K562 (cell line): Measurements from ENCODE around the gene SLC19A1. TPM values are rescaled to one million over a fixed set of nuclear protein-coding genes. Genes with fewer than 3 reads are reported as not detected.

Source experiments
- ATAC-seq: fragments of 200-7000 bp; cut with Tn5 transposase; 3 replicates; pipeline ENCODE4 v1.9.1; 2020; ENCODE audit warnings: moderate library complexity
- BruUV-seq: library from RNA; stranded (reverse); fragments of 400-500 nt; replicated peaks from 2 replicates; lab custom pipeline; 2021; lab: Mats Ljungman, UMichigan
- CTCF ChIA-PET: fragments of 300-600 bp; formaldehyde crosslinking; extraction: SDS; loops from one replicate; lab custom pipeline; 2021; ENCODE audit warnings: low intra/inter-chr PET ratio; lab: Yijun Ruan, JAX
- POLR2A ChIA-PET: fragments of 300-600, 350-650 bp; sonication (Branson Sonifier 250); formaldehyde crosslinking; extraction: SDS; loops from one replicate; lab custom pipeline; 2021; ENCODE audit warnings: antibody characterized with exemption, inconsistent platforms; lab: Yijun Ruan, JAX
- DNase-seq, 4 experiments: peaks; one replicate each; pipeline versions ENCODE4 v3.0.0 to v3.0.0-alpha.2; 2011 to 2018; ENCODE audit warnings: low spot score in 3 of 4, mixed read lengths in 3 of 4; ENCODE audit errors: extremely low read depth in 1 of 4
- FAIRE-seq: peaks from 2 replicates; lab custom pipeline; 2011; peaks lifted over from hg19 to GRCh38; lab: Jason Lieb, UNC
- H2AFZ ChIP-seq: 2 replicates; pipeline ENCODE4 v1.6.0; 2011; ENCODE audit warnings: low read depth, low read length, control low read depth, inconsistent platforms
- H3K27ac ChIP-seq: fragments of 200-600 bp; 3 replicates; pipeline ENCODE4 v1.8.0; 2011; ENCODE audit warnings: low read depth, mild to moderate bottlenecking, control low read depth, inconsistent platforms, low read length, moderate library complexity, mixed read lengths; ENCODE audit errors: extremely low read depth
- H3K27me3 ChIP-seq, 2 experiments: fragments of 300-600 bp in 1 of 2; 2 replicates in 1 of 2; 3 replicates in 1 of 2; pipeline versions ENCODE4 v1.6.0 to v1.8.0; 2011; ENCODE audit warnings: inconsistent platforms in 2 of 2, low read length in 2 of 2, mild to moderate bottlenecking in 1 of 2, mixed read lengths in 1 of 2, moderate library complexity in 1 of 2; ENCODE audit not compliant: control insufficient read depth in 2 of 2, insufficient read depth in 2 of 2
- H3K36me3 ChIP-seq: fragments of 300-600 bp; 3 replicates; pipeline ENCODE4 v1.8.0; 2011; ENCODE audit warnings: mild to moderate bottlenecking, low read length, inconsistent platforms; ENCODE audit not compliant: control insufficient read depth, insufficient read depth
- H3K4me1 ChIP-seq, 2 experiments: fragments of 200-600 bp in 1 of 2; replicated peaks in 1 of 2; 2 replicates in 1 of 2; 3 replicates in 1 of 2; pipeline versions ENCODE4 v1.5.1 to v1.8.0; 2011; ENCODE audit warnings: inconsistent platforms in 2 of 2, low read length in 2 of 2, mild to moderate bottlenecking in 1 of 2, mixed read lengths in 1 of 2, moderate library complexity in 1 of 2; ENCODE audit not compliant: control insufficient read depth in 2 of 2, insufficient read depth in 2 of 2
- H3K4me2 ChIP-seq: 2 replicates; pipeline ENCODE4 v1.6.1; 2011; ENCODE audit warnings: low read length, control low read depth, inconsistent platforms, mixed read lengths; ENCODE audit not compliant: insufficient read depth
- H3K4me3 ChIP-seq: fragments of 200-600 bp; sonication (generic), shearing (Covaris generic); 2 replicates; pipeline ENCODE4 v1.5.1; 2016; ENCODE audit warnings: control low read depth, inconsistent platforms
- H3K79me2 ChIP-seq: fragments of 200-600 bp; 3 replicates; pipeline ENCODE4 v1.8.0; 2011; ENCODE audit warnings: low read length, inconsistent platforms; ENCODE audit not compliant: control insufficient read depth, insufficient read depth
- H3K9ac ChIP-seq, 2 experiments: 2 replicates each; pipeline versions ENCODE4 v1.6.0 to v1.6.1; 2011; ENCODE audit warnings: low read depth in 2 of 2, low read length in 2 of 2, control low read depth in 1 of 2, inconsistent platforms in 1 of 2, mild to moderate bottlenecking in 1 of 2, mixed read lengths in 1 of 2; ENCODE audit not compliant: insufficient read depth in 1 of 2
- H3K9me1 ChIP-seq: one replicate; pipeline ENCODE4 v1.6.0; 2011; ENCODE audit warnings: inconsistent platforms, mild to moderate bottlenecking, low read length, moderate library complexity; ENCODE audit not compliant: control insufficient read depth, insufficient read depth
- H3K9me3 ChIP-seq: replicated peaks from 2 replicates; pipeline ENCODE4 v1.5.1; 2011; ENCODE audit warnings: low read depth, low read length, inconsistent platforms; ENCODE audit not compliant: control insufficient read depth, insufficient read depth
- H4K20me1 ChIP-seq: replicated peaks from 2 replicates; pipeline ENCODE4 v1.6.1; 2011; ENCODE audit warnings: low read length, inconsistent platforms, mixed read lengths; ENCODE audit not compliant: control insufficient read depth, insufficient read depth
- CBFA2T2 ChIP-seq: fragments of 450-650 bp; conservative IDR thresholded peaks from 2 replicates; pipeline ENCODE4 v1.6.1; 2017; ENCODE audit warnings: mild to moderate bottlenecking
- HIVEP1 ChIP-seq: fragments of 250-450 bp; sonication (Bioruptor Pico); IDR thresholded peaks from 2 replicates; pipeline ENCODE4 v1.4.0; 2020; ENCODE audit warnings: mild to moderate bottlenecking
- NBN ChIP-seq: fragments of 450-650 bp; IDR thresholded peaks from 2 replicates; pipeline ENCODE4 v1.6.1; 2016; ENCODE audit warnings: low read depth, mild to moderate bottlenecking
- NFRKB ChIP-seq: fragments of 450-650 bp; IDR thresholded peaks from 2 replicates; pipeline ENCODE4 v1.6.1; 2016; ENCODE audit warnings: low read depth
- PPARD ChIP-seq: fragments of 250-450 bp; sonication (Bioruptor Pico); IDR thresholded peaks from 2 replicates; pipeline ENCODE4 v1.8.0; 2022; ENCODE audit warnings: inconsistent platforms, mild to moderate bottlenecking, moderate library complexity
- SIN3A ChIP-seq, 2 experiments: fragments of 150-350 bp in 1 of 2; IDR thresholded peaks; 2 replicates each; pipeline ENCODE4 v1.6.1; 2011 to 2016; ENCODE audit warnings: borderline replicate concordance in 2 of 2, low read depth in 2 of 2, low read length in 2 of 2, mild to moderate bottlenecking in 2 of 2, moderate library complexity in 2 of 2; ENCODE audit not compliant: control insufficient read depth in 1 of 2
- SIX5 ChIP-seq, 2 experiments: IDR thresholded peaks; 2 replicates each; pipeline ENCODE4 v1.6.1; 2011; ENCODE audit warnings: low read length in 2 of 2, borderline replicate concordance in 1 of 2, low read depth in 1 of 2, mild to moderate bottlenecking in 1 of 2, moderate library complexity in 1 of 2; ENCODE audit not compliant: insufficient read depth in 1 of 2
- SLC30A9 ChIP-seq: fragments of 250-450 bp; sonication (Bioruptor Pico); IDR thresholded peaks from 2 replicates; pipeline ENCODE4 v1.8.0; 2022; ENCODE audit warnings: mild to moderate bottlenecking, moderate library complexity
- SMAD1 ChIP-seq: fragments of 150-350 bp; IDR thresholded peaks from 2 replicates; pipeline ENCODE4 v1.6.1; 2014; ENCODE audit warnings: low read length, low read depth; ENCODE audit not compliant: partially characterized antibody
- TBP ChIP-seq: optimal IDR thresholded peaks from 2 replicates; pipeline ENCODE3; 2011; ENCODE audit warnings: low read depth, low read length, improper control_type of control experiment
- ZNF354B ChIP-seq: fragments of 250-450 bp; sonication (Bioruptor Pico); IDR thresholded peaks from 2 replicates; pipeline ENCODE4 v1.4.0; 2020
- ZNF780A ChIP-seq: fragments of 250-450 bp; sonication (Bioruptor Pico); IDR thresholded peaks from 2 replicates; pipeline ENCODE4 v1.5.0; 2021; ENCODE audit warnings: mild to moderate bottlenecking
- ZNF79 ChIP-seq: fragments of 250-450 bp; sonication (Bioruptor Pico); IDR thresholded peaks from 2 replicates; pipeline ENCODE4 v1.4.0; 2020; ENCODE audit warnings: low read depth, mild to moderate bottlenecking, moderate library complexity
- ZZZ3 ChIP-seq: fragments of 450-650 bp; IDR thresholded peaks from 2 replicates; pipeline ENCODE4 v1.6.1; 2016; ENCODE audit warnings: antibody characterized with exemption, mild to moderate bottlenecking, moderate library complexity
- WGBS: fragments of 100-300 bp; shearing (Covaris generic); methylation state at CpG from one replicate; pipeline ENCODE4 v1.1.6; 2016; ENCODE audit warnings: low coverage, mixed read lengths; ENCODE audit not compliant: insufficient coverage; ENCODE audit errors: missing lambda C conversion rate; 5-methylcytosine and 5-hydroxymethylcytosine counted together
- in situ Hi-C: fragments of 300-500 bp; cut with MboI; formaldehyde crosslinking; loops from 4 replicates; pipeline ENCODE4 v1.15.0; 2018; ENCODE audit warnings: inconsistent platforms, mixed read lengths
- intact Hi-C: fragments of 100-400 bp; cut with micrococcal nuclease; formaldehyde crosslinking; loops from 2 replicates; pipeline ENCODE4 v1.14.2; 2022
- polyA plus RNA-seq, 8 experiments: library from polyadenylated mRNA; depleted of rRNA in 4 of 8; stranded (reverse) in 5 of 8; unstranded in 3 of 8; fragments of >200 nt; fragmentation: Nextera tagmentation in 2 of 8; fragmentation: Illumina TruSeq in 1 of 8; extraction: Ambion mirVana in 2 of 8; extraction: Trizol in 1 of 8; gene quantifications; 2 replicates each; pipeline versions ENCODE4 v1.2.1 to v1.2.3, GENCODE V29; 2011 to 2014; ENCODE audit warnings: inconsistent platforms in 1 of 8, missing spikeins in 1 of 8
- total RNA-seq, 7 experiments: library from RNA; depleted of rRNA in 6 of 7; stranded (reverse); fragments of >200 nt in 6 of 7; fragmentation: Illumina TruSeq in 2 of 7; extraction: Trizol in 2 of 7; gene quantifications; 2 replicates each; pipeline versions ENCODE4 v1.2.1 to v1.2.3, GENCODE V29; 2011 to 2021; ENCODE audit warnings: low replicate concordance in 1 of 7
- TF ChIP-seq, protein P1 (sequence below): fragments of 250-450 bp; sonication (Bioruptor Pico); IDR thresholded peaks from 2 replicates; pipeline ENCODE4 v1.4.0; 2020; ENCODE audit warnings: mild to moderate bottlenecking, moderate library complexity
- TF ChIP-seq, protein P2 (sequence below): fragments of 450-650 bp; IDR thresholded peaks from 2 replicates; pipeline ENCODE4 v1.6.1; 2016; ENCODE audit warnings: missing biosample characterization, missing genetic modification characterization
- TF ChIP-seq, protein P3 (sequence below): sonication (generic); formaldehyde crosslinking; IDR thresholded peaks from 2 replicates; pipeline ENCODE4 v1.8.0; 2023; ENCODE audit warnings: mild to moderate bottlenecking, missing genetic modification reagents

SLC19A1 gene
- total and polyA plus RNA-seq, 9 of the 15 experiments (the other 6 are each of a cell fraction or from before 2014, with no cell fraction given) = 0.65 to 88.7 (median 12.0) TPM

DNA sequence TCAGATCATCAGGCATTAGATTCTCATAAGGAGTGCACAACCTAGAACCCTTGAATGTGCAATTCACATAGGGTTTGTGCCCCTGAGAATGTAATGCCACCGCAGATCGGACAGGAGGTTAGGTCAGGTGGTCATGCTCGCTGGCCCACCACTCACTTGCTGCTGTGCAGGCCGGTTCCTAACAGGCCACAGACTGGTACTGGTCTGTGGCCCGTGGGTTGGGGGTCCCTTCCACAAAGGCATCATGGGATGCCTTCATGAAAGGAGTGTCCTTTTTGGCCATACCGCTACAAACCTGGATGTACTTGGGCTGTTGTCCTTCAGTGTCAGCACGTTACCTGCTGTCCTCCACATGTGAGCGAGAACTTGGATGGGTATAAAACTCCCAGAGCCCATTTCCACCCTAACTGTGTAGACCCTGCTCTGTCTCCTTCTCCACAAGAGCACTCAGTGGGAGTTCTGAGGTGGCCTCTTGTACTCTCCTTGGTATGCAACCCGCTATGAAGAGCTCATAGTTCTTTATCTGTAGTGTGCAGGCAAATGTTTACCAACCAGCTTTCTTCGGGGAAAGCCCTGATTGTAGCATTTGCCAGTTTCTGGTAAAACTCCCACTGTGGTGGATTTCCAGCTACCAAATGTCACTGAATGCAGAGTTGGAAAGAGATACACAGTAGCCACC is 41.7 kb upstream of the SLC19A1 start:
- in situ Hi-C loops = no loop called here
- no peaks in the 10 kb centered on the region for H3K9me1 ChIP-seq
- peaks cover 2 to 12% of the 10 kb centered on the region in 2 experiments; a peak in 1 of 5 replicates for H3K4me1 ChIP-seq
- no peak overlapping the region for H3K4me2 ChIP-seq
- H4K20me1 ChIP-seq = 0 out of 2 replicates have a peak, but pooled peaks cover 3% of the 10 kb centered on the region
- BruUV-seq = no TSS peak
- H3K27me3 ChIP-seq = peaks cover 11 to 39% of the 10 kb centered on the region in 2 experiments; a peak in 4 of 5 replicates
- peaks cover 14% of the 10 kb centered on the region; the same call in 1 of the 2 replicates for H3K9me3 ChIP-seq
- WGBS = 1% methylated on average over 10 of the region's 10 CpGs
- intact Hi-C loops = no loop called here
- ATAC-seq = no peak
- no peak for FAIRE-seq
- H3K9ac ChIP-seq = no peak overlapping the region
- ChIA-PET POLR2A (interaction anchor here (0.5 to 1.3 kb wide), 3 partner anchors 8 to 222 kb away, joined by 3 to 6 read pairs (median 5); no protein-coding TSS in a partner anchor), CTCF (no interaction called here)
- no peak for TF ChIP-seq ZNF780A (CRISPR knock-in tag)
- TF ChIP-seq, protein P1, sequence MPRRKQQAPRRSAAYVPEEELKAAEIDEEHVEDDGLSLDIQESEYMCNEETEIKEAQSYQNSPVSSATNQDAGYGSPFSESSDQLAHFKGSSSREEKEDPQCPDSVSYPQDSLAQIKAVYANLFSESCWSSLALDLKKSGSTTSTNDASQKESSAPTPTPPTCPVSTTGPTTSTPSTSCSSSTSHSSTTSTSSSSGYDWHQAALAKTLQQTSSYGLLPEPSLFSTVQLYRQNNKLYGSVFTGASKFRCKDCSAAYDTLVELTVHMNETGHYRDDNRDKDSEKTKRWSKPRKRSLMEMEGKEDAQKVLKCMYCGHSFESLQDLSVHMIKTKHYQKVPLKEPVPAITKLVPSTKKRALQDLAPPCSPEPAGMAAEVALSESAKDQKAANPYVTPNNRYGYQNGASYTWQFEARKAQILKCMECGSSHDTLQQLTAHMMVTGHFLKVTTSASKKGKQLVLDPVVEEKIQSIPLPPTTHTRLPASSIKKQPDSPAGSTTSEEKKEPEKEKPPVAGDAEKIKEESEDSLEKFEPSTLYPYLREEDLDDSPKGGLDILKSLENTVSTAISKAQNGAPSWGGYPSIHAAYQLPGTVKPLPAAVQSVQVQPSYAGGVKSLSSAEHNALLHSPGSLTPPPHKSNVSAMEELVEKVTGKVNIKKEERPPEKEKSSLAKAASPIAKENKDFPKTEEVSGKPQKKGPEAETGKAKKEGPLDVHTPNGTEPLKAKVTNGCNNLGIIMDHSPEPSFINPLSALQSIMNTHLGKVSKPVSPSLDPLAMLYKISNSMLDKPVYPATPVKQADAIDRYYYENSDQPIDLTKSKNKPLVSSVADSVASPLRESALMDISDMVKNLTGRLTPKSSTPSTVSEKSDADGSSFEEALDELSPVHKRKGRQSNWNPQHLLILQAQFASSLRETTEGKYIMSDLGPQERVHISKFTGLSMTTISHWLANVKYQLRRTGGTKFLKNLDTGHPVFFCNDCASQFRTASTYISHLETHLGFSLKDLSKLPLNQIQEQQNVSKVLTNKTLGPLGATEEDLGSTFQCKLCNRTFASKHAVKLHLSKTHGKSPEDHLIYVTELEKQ (CRISPR knock-in tag) = no peak
- no peak for TF ChIP-seq CBFA2T2
- no peak for TF ChIP-seq ZNF79
- no peak for TF ChIP-seq NFRKB
- no peak for TF ChIP-seq SMAD1
- no peak for TF ChIP-seq TBP
- no peak for TF ChIP-seq NBN
- TF ChIP-seq, protein P2, sequence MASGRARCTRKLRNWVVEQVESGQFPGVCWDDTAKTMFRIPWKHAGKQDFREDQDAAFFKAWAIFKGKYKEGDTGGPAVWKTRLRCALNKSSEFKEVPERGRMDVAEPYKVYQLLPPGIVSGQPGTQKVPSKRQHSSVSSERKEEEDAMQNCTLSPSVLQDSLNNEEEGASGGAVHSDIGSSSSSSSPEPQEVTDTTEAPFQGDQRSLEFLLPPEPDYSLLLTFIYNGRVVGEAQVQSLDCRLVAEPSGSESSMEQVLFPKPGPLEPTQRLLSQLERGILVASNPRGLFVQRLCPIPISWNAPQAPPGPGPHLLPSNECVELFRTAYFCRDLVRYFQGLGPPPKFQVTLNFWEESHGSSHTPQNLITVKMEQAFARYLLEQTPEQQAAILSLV (tag) = no peak
- no peak for TF ChIP-seq SIX5 (IDR thresholded peaks at IDR 0.05; ENCODE audit: borderline replicate concordance in 1 of 2, insufficient read depth in 1 of 2, low read depth in 1 of 2, low read length in 2 of 2)
- TF ChIP-seq SLC30A9 (CRISPR knock-in tag) = no peak
- TF ChIP-seq HIVEP1 (CRISPR knock-in tag) = no peak
- TF ChIP-seq ZZZ3 = no peak
- TF ChIP-seq SIN3A (IDR thresholded peaks at IDR 0.05; ENCODE audit: borderline replicate concordance in 2 of 2, control insufficient read depth in 1 of 2, low read depth in 2 of 2, low read length in 2 of 2) = no peak
- no peak for TF ChIP-seq PPARD (CRISPR knock-in tag)
- no peak for TF ChIP-seq ZNF354B (CRISPR knock-in tag)
- TF ChIP-seq, protein P3, sequence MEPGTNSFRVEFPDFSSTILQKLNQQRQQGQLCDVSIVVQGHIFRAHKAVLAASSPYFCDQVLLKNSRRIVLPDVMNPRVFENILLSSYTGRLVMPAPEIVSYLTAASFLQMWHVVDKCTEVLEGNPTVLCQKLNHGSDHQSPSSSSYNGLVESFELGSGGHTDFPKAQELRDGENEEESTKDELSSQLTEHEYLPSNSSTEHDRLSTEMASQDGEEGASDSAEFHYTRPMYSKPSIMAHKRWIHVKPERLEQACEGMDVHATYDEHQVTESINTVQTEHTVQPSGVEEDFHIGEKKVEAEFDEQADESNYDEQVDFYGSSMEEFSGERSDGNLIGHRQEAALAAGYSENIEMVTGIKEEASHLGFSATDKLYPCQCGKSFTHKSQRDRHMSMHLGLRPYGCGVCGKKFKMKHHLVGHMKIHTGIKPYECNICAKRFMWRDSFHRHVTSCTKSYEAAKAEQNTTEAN (CRISPR knock-in tag) = no peak
- H3K27ac ChIP-seq = no peak overlapping the region
- H3K4me3 ChIP-seq = no peak overlapping the region
- H3K36me3 ChIP-seq = no peaks in the 10 kb centered on the region
- no peak for DNase-seq
- no peak overlapping the region for H2AFZ ChIP-seq
- no peaks in the 10 kb centered on the region for H3K79me2 ChIP-seq
